CD4-positive, alpha-beta T cell treated with Interleukin-4 for 4 hours (primary cell): ENCODE results near the gene ARMC8.
A peak's percentile ranks its signal among the peaks of the same experiment; 100 is the strongest.

Experiments used
- DNase-seq: peaks from one replicate; pipeline ENCODE4 v3.0.0-alpha.2; 2020

Gene ARMC8

DNA sequence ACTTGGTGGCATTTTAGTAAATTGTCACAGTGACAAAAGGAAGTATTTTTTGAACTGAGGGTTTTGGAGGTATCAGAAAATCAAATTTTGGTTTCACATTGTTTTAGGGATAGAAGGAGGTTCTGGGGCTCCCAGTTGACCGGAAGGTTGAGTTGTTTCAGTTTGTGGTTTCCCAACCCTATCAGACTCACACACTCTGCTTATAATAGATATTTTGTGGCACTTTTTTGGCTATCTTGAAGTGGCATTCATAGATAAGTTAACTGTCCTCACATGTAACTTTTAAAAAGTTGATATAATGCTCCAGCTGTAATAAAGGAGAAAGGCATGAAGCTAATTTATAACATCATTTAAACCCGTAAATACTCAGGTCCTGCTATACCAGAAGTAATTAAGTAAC is 12.8 kb downstream of the ARMC8 start:
- no peak for DNase-seq

GRCh38 chr3:138200424-138200823 is 13.3 kb downstream of the ARMC8 start:
- no peak for DNase-seq

DNA sequence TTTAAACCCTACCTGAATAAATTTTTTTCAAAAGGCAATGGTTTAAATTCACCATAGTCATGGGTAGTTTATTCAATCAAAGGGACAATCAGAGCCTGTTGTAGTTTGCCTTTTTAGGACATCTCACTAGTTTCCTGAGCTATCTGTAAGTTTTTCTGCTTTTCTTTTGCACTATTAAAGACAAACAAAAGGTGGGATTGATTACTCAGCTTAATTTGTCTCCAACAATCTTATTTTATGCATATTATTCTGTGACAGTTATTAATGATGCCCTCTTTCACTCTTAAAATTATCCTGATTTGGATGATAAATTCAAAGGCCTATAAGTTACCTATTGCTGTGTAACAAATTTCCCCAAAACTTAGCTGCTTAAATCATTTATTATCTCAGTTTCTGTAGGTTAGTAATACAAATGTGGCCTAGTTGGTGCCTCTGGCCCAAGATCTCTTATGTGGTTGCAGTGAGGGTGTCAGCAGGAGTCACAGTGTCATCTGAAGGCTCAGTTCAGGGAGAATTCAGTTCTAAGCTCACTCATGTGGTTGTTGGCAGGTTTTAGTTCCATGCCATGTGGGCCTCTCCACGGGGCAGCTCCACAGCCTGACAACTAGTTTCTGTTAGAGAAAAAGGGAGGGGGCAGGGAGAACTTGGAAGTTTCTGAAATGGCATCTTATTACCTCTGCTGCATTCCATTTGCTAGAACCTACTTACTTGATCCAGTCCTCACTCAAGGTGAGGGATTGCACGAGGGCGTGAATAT is 16.0 kb downstream of the ARMC8 start:
- DNase-seq, result no peak

- no peak for DNase-seq
These were observed 16.8 kb downstream of the ARMC8 start for GRCh38 chr3:138203938-138204337.

DNA sequence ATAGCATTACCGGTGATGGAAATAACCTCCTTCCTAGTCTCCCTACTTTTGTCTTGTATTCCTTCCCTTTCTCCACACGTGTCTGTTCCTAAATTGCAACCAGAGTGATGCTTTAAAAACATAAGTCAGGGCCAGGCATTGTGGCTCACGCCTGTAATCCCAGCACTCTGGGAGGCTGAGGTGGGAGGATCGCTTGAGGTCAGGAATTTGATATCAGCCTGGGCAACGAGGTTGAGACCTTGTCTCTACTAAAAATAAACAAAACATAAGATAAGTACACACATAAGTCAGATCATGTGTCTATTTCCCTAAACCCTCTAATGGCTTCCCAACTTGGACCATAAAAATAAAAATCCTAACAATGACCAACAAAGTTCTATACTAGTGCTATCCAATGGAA is 18.4 kb downstream of the ARMC8 start:
- no peak for DNase-seq

- DNase-seq, result no peak
These were observed 19.1 kb downstream of the ARMC8 start for GRCh38 chr3:138206196-138206595.

DNA sequence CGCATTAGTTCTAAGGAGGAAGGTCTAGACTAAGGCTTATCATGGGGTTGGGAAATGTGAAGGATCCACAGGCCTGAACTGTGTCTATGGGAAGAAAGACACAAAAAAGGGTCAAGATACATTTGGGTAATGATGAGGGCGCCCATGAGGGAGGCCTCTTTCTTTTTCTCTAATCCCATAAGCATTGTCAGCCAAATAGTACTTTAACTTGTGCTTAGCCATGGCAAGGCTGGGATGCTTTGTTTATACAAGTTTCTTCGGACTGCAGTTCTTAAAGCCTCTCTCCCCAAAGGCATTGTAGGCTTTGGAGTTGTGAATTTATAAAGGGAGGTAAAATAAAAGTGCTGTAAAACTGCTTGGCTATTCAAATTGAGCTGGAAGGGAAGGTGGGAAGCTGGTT is 23.4 kb downstream of the ARMC8 start:
- DNase-seq, result no peak

DNA sequence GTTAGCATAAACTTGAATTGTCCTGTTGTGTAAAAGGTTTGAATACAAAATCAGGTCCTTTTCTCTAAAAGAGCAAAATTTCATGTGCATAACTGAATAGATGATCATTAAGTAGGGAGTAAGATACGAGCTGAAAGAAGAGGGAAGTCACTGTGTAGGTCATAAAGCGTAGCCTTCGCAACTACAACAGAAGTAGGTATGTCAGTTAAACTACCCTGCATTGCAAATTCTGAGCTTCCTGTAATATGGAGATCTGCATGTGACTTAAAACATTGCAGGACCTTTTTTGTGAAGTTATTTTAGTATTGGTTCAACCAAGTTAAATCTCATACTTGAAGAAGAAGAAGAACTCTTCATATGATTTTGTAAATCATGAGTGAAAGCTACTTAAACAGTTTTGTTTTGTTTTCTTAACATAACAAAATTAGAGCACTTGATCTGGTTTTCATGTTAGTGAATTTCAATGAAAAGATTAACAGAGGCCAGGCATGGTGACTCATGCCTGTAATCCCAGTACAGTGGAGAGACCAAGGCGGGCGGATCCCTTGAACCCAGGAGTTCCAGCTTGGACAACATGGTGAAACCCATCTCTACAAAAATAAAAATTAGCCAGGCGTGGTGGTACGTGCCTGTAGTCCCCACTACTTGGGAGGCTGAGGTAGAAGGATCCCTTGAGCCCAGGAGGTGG is 26.4 kb downstream of the ARMC8 start:
- DNase-seq, result no peak

DNA sequence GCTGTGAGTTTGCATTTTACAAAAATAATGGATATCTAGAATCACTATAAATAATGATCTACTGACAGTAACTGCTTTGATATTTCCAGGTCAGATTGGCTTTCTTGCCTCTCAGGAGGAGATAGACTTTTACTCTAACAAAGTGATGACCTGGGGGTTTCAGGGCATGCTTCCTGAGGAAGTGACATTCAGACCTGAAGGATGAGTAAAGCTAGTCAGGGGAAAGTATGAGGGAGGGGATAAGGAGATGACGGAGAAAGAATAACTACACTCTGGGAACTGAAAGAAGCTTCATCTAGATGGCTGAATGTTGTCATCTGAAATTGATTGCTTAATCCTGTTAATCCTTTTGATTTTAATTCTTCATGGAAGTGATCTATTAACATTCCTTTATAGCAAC is 32.2 kb downstream of the ARMC8 start:
- DNase-seq, result no peak

DNA sequence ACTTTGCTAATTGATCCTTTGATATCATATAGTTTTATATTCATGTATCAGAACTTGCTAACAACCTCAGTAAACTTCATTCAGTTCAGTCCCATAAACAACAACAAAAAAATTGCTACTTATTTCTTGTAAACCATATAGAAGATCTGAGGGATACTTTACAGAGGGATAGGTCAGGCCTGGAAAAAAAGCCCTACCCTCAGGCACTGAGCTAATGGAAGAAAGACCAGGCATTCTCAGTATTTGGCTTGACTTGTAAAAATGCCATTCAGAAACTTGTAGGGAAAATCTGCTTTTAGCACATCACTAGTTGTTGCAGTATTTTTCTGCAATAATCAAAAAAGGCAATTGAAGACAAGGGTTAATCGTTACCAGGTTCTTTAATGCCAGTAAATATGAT is 33.1 kb downstream of the ARMC8 start:
- no peak for DNase-seq

DNA sequence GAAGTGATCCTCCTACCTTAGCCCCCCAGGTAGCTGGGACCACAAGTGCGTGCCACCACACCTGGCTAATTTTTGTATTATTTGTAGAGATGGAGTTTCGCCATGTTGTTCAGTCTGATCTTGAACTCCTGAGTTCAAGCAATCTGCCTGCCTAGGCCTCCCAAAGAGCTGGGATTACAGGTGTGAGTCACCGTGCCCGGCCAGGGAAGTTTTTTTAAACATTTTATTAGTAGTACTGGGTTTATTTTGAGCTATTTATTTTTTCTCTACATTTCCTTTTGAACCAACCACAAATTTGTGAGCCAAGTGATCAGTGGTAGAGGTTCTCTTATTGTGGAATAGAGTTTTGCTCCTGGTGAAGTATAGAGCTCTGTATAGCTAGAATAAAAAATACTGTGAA is 33.7 kb downstream of the ARMC8 start:
- no peak for DNase-seq

GRCh38 chr3:138222131-138222941 is 35.2 kb downstream of the ARMC8 start:
- no peak for DNase-seq

DNA sequence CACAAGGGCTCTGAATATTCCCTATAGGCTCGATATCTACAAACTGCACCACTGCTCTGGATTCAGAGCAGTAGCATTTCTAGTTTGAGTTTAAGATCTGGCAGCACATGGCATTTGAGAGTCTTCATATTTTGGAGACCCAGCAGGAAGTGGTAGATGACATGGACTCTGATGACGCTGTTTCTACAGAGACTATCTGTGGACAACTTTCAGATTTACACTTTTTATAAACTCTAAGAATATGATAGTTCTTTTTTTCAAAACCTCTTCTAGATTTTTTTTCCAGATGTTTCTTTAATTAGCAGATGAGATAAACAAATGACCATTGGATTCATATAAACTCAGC is 35.8 kb downstream of the ARMC8 start:
- DNase-seq, result no peak

DNA sequence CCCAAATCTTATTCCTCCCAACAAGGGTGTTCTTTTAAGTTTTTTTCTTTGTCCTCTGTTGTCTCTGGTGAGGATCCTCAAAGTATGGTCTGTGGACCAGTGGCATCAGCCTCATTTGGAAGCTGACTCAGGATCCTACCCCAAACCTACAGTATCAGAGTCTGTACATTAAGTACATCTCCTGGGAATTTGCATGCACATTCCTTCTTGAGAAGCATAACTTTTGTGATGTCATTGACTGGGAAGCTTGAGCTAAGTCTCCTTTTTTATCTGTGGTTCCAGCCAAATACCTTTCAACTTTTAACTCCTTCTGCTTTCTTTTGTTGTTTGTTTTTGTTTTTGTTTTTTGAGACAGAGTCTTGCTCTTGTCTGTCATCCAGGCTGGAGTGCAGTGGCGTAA is 40.5 kb downstream of the ARMC8 start:
- DNase-seq, result no peak

GRCh38 chr3:138230525-138230924 is 43.4 kb downstream of the ARMC8 start:
- DNase-seq, result no peak

DNA sequence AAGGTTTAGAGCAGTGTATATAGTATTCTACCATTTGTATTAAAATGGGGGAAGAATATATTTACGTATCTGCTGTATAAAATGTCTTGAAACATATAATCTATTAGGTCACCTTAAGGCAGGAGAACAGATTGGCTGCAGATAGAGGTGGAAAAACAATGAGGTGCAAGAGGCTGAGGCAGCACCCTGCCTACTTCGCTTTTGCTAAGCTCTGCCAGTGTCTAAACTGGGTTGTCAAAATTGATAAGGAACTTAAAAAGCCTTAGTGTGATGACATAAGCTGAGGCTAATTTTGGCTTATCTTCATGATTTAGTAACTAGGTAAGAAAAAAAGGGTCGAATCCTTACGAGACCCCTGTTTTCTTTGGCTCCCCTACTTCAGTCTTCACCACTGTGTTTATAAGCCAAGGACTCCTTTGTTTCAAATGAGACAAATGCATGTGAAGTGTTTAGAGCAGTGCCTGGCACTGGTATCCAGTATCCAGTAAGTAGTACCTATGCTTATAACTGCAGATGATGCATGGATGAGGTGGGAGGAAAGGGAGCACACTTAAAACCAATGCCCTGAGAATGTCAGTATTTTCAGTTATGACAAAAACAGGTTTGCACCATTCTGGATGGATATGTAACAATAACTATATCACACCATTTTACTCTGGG is 45.7 kb downstream of the ARMC8 start:
- no peak for DNase-seq

- DNase-seq, result peak; percentile 2
These were observed 47.5 kb downstream of the ARMC8 start for GRCh38 chr3:138234401-138235179.

GRCh38 chr3:138238711-138239110 is 51.6 kb downstream of the ARMC8 start:
- no peak for DNase-seq

GRCh38 chr3:138241061-138241460 is 54.0 kb downstream of the ARMC8 start:
- no peak for DNase-seq

DNA sequence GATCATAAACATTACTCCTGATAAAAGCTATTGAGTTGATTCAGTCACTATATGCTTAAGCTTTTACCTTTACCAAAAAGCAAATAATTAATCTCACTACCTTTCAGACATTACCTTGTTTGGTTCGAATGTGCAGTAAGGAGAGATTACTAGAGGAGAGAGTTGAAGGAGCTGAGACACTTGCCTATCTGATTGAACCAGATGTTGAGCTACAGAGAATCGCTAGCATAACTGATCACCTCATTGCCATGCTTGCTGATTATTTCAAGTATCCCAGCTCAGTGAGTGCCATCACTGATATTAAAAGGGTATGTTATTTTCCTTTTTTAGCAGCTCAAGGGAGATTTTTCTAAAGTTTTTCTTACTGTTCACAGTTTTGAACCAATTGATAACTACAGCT is 54.6 kb downstream of the ARMC8 start:
- no peak for DNase-seq

DNA sequence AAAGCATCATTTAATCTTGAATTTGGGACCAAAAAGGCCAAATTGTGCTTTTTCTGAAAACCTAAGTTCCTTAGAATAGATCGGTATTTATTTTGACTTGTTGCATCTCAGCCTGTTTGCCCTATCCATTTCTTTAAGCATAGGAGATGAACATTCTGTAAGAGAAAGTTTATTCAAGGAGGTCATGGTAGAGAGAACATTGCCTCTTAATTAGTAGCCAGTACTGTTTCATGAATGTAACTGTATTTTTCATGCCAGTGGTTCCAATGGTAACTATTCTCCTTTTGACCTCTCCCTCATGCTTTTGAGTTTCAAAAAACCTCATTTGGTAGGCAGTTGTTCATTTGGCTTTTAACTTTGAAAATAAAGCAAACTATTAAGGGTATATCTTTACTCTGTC is 55.4 kb downstream of the ARMC8 start:
- DNase-seq, result no peak

- DNase-seq, result no peak
These were observed 57.9 kb downstream of the ARMC8 start for GRCh38 chr3:138245026-138245425.

GRCh38 chr3:138249636-138250035 is 62.5 kb downstream of the ARMC8 start:
- no peak for DNase-seq
